ENCODE measurements around the gene INSIG1.

Gene INSIG1

GRCh38 chr7:155306673-155307470 is 9.2 kb downstream of the INSIG1 start:
- TF ChIP-seq, protein P1, sequence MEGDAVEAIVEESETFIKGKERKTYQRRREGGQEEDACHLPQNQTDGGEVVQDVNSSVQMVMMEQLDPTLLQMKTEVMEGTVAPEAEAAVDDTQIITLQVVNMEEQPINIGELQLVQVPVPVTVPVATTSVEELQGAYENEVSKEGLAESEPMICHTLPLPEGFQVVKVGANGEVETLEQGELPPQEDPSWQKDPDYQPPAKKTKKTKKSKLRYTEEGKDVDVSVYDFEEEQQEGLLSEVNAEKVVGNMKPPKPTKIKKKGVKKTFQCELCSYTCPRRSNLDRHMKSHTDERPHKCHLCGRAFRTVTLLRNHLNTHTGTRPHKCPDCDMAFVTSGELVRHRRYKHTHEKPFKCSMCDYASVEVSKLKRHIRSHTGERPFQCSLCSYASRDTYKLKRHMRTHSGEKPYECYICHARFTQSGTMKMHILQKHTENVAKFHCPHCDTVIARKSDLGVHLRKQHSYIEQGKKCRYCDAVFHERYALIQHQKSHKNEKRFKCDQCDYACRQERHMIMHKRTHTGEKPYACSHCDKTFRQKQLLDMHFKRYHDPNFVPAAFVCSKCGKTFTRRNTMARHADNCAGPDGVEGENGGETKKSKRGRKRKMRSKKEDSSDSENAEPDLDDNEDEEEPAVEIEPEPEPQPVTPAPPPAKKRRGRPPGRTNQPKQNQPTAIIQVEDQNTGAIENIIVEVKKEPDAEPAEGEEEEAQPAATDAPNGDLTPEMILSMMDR (IDR thresholded peaks at IDR 0.05; ENCODE audit: insufficient read depth, low read length, missing control alignments), result no peak
- CTCF ChIA-PET, result interaction anchor here (2.1 to 6.3 kb wide), 2 partner anchors 38 to 117 kb away, joined by 10 to 32 read pairs; no protein-coding TSS in a partner anchor
- POLR2A ChIA-PET, result no interaction called here
- H3K4me3 ChIP-seq (ENCODE audit: low read depth, low read length), result no peak overlapping the region
- no peak for DNase-seq (ENCODE audit: low read depth, low spot score)

- TF ChIP-seq, protein P1 (IDR thresholded peaks at IDR 0.05; ENCODE audit: insufficient read depth, low read length, missing control alignments), result no peak
- ChIA-PET POLR2A (no interaction called here), CTCF (no interaction called here)
- no peak overlapping the region for H3K4me3 ChIP-seq (ENCODE audit: low read depth, low read length)
- DNase-seq (ENCODE audit: low read depth, low spot score), result no peak
Measured at GRCh38 chr7:155308330-155309020, 10.8 kb downstream of the INSIG1 start.

GRCh38 chr7:155309021-155309338 is 11.3 kb downstream of the INSIG1 start:
- ChIA-PET POLR2A (no interaction called here), CTCF (no interaction called here)
- DNase-seq (ENCODE audit: low read depth, low spot score), result no peak
- TF ChIP-seq, protein P1 (IDR thresholded peaks at IDR 0.05; ENCODE audit: insufficient read depth, low read length, missing control alignments), result no peak
- H3K4me3 ChIP-seq (ENCODE audit: low read depth, low read length), result no peak overlapping the region

- DNase-seq (ENCODE audit: low read depth, low spot score), result no peak
- ChIA-PET CTCF (no interaction called here), POLR2A (no interaction called here)
- no peak overlapping the region for H3K4me3 ChIP-seq (ENCODE audit: low read depth, low read length)
- TF ChIP-seq, protein P1 (IDR thresholded peaks at IDR 0.05; ENCODE audit: insufficient read depth, low read length, missing control alignments), result no peak
Measured at GRCh38 chr7:155310425-155311114, 12.9 kb downstream of the INSIG1 start.

GRCh38 chr7:155311826-155312537 is 14.3 kb downstream of the INSIG1 start:
- TF ChIP-seq, protein P1 (IDR thresholded peaks at IDR 0.05; ENCODE audit: insufficient read depth, low read length, missing control alignments), result no peak
- no peak overlapping the region for H3K4me3 ChIP-seq (ENCODE audit: low read depth, low read length)
- CTCF ChIA-PET, result interaction anchor here (1.5 to 3.4 kb wide), 2 partner anchors 33 to 122 kb away, joined by 5 to 17 read pairs; no protein-coding TSS in a partner anchor
- no peak for DNase-seq (ENCODE audit: low read depth, low spot score)
- POLR2A ChIA-PET, result no interaction called here

All from AG04449 (cell line).